KMS-11 (cell line): ENCODE results near the gene NCKAP5.

ENCODE experiments used
- H2AFZ ChIP-seq: fragments of 200-600 bp; sonication (generic); 2 replicates; pipeline ENCODE4 v1.6.1; 2016; ENCODE audit warnings: antibody characterized with exemption, mixed run types, low read depth
- H3K27ac ChIP-seq: fragments of 200-600 bp; sonication (generic); 2 replicates; pipeline ENCODE4 v1.6.1; 2016; ENCODE audit warnings: mild to moderate bottlenecking, mixed run types
- H3K27me3 ChIP-seq: fragments of 200-600 bp; sonication (generic); 2 replicates; pipeline ENCODE4 v1.6.1; 2017; ENCODE audit warnings: mild to moderate bottlenecking, low read depth, mixed run types, moderate library complexity; ENCODE audit not compliant: insufficient read depth
- H3K36me3 ChIP-seq: fragments of 200-600 bp; sonication (generic); 2 replicates; pipeline ENCODE4 v1.6.1; 2017; ENCODE audit warnings: mild to moderate bottlenecking, mixed run types; ENCODE audit not compliant: insufficient read depth
- H3K4me1 ChIP-seq: fragments of 200-600 bp; sonication (generic); 2 replicates; pipeline ENCODE4 v1.6.1; 2016; ENCODE audit warnings: mild to moderate bottlenecking, low read depth, mixed run types; ENCODE audit not compliant: poor library complexity, severe bottlenecking
- H3K4me2 ChIP-seq: fragments of 200-600 bp; sonication (generic); 2 replicates; pipeline ENCODE4 v1.7.0; 2016; ENCODE audit warnings: mild to moderate bottlenecking, mixed run types
- H3K4me3 ChIP-seq: fragments of 200-600 bp; sonication (generic); IDR thresholded peaks from 2 replicates; pipeline ENCODE4 v1.6.1; 2017; ENCODE audit warnings: low read depth, low read length, mixed read lengths; ENCODE audit not compliant: insufficient read depth
- H3K79me2 ChIP-seq: fragments of 200-600 bp; sonication (generic); 2 replicates; pipeline ENCODE4 v1.6.1; 2016; ENCODE audit warnings: low read depth, mixed run types; ENCODE audit not compliant: insufficient read depth
- H3K9ac ChIP-seq: fragments of 200-600 bp; sonication (generic); 2 replicates; pipeline ENCODE4 v1.6.1; 2016; ENCODE audit warnings: mild to moderate bottlenecking, mixed run types
- H4K20me1 ChIP-seq: fragments of 200-600 bp; sonication (generic); 2 replicates; pipeline ENCODE4 v1.6.1; 2016; ENCODE audit warnings: mild to moderate bottlenecking, mixed run types; ENCODE audit not compliant: insufficient read depth
- CTCF ChIP-seq: fragments of 200-600 bp; sonication (generic); conservative IDR thresholded peaks from 2 replicates; pipeline ENCODE4 v1.6.1; 2017; ENCODE audit warnings: low read depth, mild to moderate bottlenecking, antibody characterized with exemption, low read length, moderate library complexity, mixed read lengths

NCKAP5 gene

DNA sequence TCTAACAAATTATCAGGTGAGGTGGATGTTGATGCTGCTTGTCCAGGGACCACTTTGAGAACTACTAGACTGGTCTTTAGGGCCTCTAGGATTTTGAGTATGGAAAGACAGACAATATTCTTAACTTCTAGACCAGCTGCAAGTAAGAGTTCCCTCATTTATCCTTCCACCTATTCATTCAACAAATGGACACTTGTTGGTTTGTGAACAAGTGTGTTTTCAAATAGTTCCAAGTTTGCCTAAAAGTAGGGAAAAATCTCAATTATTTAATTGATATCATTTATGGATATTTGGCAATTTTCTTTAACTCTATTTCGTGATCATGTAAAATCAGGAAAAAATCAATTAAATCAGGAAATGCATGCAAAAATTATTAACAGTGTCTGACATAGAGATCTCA lies 245.4 kb downstream of the NCKAP5 start:
- Histone ChIP-seq H2AFZ (no peak overlapping the region), H3K27me3 (no peaks in the 10 kb centered on the region), H3K9ac (no peak overlapping the region), H3K79me2 (no peaks in the 10 kb centered on the region), H3K4me1 (peaks cover 9% of the 10 kb centered on the region), H3K27ac (no peak overlapping the region), H4K20me1 (no peaks in the 10 kb centered on the region), H3K4me2 (no peak overlapping the region), H3K36me3 (no peaks in the 10 kb centered on the region), H3K4me3 (no peak overlapping the region)
- TF ChIP-seq CTCF = no peak

DNA sequence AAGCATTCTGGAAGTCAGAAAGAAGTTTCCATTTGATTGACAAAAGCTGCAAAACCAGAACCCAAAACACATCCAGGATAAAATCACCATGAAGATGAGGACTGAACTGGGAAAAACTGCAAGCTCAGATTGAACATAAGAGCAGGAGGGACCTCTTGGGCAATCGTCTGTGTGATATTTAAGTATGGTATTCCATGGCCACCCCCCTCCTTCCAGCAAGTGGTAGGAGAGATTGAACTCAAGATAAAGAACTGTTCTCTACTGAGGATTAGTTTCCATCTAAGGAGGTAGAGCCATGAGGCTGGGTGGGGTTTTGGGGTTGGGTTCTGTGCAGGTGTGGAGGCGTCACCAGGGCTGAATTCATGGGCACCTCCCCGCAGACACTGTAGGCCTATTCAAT lies 251.1 kb downstream of the NCKAP5 start:
- Histone ChIP-seq H3K4me2 (no peak overlapping the region), H3K27me3 (no peaks in the 10 kb centered on the region), H4K20me1 (no peaks in the 10 kb centered on the region), H3K4me3 (no peak overlapping the region), H3K27ac (no peak overlapping the region), H3K4me1 (peaks cover 11% of the 10 kb centered on the region), H2AFZ (no peak overlapping the region), H3K79me2 (no peaks in the 10 kb centered on the region), H3K36me3 (no peaks in the 10 kb centered on the region), H3K9ac (no peak overlapping the region)
- TF ChIP-seq CTCF = no peak

DNA sequence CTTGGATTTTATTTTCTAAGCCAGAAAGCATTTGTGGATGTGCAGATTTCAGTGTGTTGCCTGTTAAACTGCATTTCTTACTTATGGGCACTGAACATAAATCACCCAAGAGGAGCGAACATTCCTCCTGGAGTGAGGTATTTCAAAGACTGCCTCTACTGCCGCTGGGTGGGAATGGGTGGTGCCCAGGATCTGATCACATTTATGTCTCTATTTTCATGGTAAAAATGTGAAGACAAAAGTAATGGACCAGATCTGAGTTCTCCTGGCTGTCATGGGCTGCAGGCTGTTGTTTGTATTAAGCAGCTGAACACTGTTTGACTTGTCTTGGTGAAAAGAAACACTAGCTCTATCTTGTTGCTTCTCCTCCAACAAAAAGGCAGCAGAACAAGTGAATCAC lies 251.7 kb downstream of the NCKAP5 start:
- Histone ChIP-seq H3K4me3 (no peak overlapping the region), H3K4me2 (no peak overlapping the region), H3K4me1 (peaks cover 13% of the 10 kb centered on the region), H3K9ac (no peak overlapping the region), H3K27me3 (no peaks in the 10 kb centered on the region), H4K20me1 (no peaks in the 10 kb centered on the region), H3K27ac (no peak overlapping the region), H3K36me3 (no peaks in the 10 kb centered on the region), H2AFZ (no peak overlapping the region), H3K79me2 (no peaks in the 10 kb centered on the region)
- TF ChIP-seq CTCF = no peak

DNA sequence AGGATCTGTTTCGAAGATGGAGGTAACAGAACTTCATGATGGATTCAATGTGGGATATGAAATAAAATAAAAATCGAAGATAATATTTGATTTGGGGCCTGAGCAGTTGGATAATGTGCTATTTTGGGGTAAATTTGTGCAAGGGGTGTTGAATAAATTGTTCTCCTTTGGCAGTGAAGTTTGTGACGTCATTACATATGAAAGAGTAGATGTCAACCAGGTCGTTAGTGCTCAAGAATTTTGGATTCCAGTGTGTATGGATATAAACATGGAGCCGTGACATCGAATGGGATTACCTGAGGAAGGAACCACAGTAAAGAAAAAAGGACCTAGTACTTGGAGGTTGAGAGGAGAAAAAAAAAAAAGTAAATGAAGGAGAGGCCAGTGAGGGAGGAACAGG lies 253.0 kb downstream of the NCKAP5 start:
- no peak overlapping the region for H3K27ac ChIP-seq
- H3K79me2 ChIP-seq = no peaks in the 10 kb centered on the region
- H3K4me2 ChIP-seq = no peak overlapping the region
- no peaks in the 10 kb centered on the region for H4K20me1 ChIP-seq
- H3K27me3 ChIP-seq = no peaks in the 10 kb centered on the region
- H2AFZ ChIP-seq = no peak overlapping the region
- no peak overlapping the region for H3K9ac ChIP-seq
- no peak overlapping the region for H3K4me3 ChIP-seq
- H3K4me1 ChIP-seq = peaks cover 13% of the 10 kb centered on the region
- H3K36me3 ChIP-seq = no peaks in the 10 kb centered on the region
- TF ChIP-seq CTCF = no peak

DNA sequence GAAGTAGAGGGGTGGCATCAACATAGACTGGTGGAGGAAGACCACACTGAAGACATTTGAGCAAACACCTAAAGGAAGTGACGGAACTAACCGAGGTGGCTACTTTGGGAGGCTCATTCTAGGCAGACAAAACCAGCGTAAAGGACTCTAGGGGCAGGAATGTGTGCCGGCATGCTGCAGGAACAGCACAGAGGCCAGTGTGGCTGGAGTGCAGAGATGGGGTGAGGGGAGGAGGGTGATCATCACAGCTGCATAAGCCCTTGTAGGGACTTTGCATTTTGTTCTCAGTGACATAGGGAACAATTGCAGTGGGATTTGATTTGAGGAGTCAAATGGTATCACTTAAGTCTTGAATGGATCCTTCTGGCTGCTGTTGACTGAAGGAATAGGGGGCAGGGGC lies 253.5 kb downstream of the NCKAP5 start:
- Histone ChIP-seq H3K4me1 (peaks cover 13% of the 10 kb centered on the region), H3K4me3 (no peak overlapping the region), H3K9ac (no peak overlapping the region), H3K27ac (no peak overlapping the region), H3K36me3 (no peaks in the 10 kb centered on the region), H3K79me2 (no peaks in the 10 kb centered on the region), H3K4me2 (no peak overlapping the region), H2AFZ (no peak overlapping the region), H3K27me3 (no peaks in the 10 kb centered on the region), H4K20me1 (no peaks in the 10 kb centered on the region)
- no peak for TF ChIP-seq CTCF
